Fibroblast of the conjunctiva (primary cell): ENCODE measurements around the gene GRAP2.

Experiments used
- DNase-seq: peaks from one replicate; pipeline ENCODE4 v3.0.0-alpha.2; 2010; ENCODE audit warnings: low read depth

Gene GRAP2

DNA sequence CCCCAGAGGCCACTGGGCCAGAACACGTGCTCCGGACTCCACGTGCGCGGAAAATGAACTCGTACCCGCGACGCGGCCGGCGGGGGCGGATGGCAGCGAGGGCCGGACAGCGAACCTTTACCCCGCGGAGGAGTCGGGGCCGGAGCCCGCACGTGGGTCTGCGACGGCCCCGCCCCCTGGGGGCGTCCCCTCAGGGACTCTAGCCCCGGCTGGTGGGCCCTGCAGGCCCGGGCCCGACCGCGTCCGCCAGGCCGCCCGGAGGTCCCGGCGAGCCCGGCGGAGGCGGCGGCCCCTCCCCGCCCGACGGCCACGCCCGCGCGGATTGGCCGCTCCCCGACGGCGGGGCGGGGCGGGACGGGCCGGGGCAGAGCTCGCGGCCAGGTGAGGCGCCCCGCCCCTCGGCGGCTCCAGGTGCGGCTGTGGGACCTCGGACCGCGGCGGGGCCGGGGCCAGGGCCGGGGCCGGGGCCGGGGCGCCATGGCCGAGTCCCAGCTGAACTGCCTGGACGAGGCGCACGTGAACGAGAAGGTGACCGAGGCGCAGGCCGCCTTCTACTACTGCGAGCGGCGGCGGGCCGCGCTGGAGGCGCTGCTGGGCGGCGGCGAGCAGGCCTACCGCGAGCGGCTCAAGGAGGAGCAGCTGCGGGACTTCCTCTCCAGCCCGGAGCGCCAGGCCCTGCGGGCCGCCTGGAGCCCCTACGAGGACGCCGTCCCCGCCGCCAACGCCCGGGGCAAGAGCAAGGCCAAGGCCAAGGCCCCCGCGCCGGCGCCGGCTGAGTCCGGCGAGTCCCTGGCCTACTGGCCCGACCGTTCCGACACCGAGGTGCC is 93.9 kb downstream of the GRAP2 start, which contains the start of gene FAM83F:
TSS of gene FAM83F (plus strand) at position 389 of the 827 bp plus-strand sequence. CDS start at position 478, 89 bp downstream.
- no peak for DNase-seq

DNA sequence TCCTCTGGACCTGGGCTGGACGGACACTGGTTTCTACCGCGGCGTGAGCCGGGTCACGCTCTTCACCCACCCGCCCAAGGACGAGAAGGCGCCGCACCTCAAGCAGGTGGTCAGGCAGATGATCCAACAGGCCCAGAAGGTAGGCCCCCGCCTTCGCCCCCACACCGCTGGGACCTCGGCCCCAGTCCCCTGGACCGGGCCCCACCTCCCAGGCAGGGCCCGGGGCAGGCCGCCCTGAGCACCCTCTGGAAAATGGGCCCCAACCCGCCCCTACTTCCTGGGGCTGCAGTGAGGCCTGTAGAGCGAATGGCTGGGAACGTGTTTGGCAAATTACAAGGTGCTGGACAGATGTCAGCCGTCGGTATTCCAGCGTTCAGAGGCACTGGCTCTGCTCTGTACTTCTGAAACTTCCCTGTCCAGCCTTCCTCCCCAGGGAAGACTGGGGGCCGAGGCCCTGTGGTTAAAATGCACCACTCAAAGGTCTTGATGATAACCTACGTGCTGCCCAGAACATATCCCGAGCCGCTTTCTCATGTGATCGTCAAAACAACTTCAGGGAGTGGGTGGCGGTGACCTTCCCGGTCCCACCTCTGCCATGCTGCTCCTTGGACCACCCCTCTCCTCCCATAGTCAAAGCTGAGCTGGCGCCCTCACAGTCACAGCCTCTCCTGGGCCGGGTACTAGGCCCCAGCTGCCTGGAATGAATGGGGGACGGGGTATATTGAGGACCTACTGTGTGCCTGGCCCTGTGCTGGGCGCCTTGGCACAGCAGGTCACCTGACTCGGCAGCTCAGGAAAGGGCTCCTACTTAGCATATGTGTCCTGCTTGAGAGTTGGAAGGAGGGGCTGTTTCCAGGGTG is 94.7 kb downstream of the GRAP2 start:
- no peak for DNase-seq

DNA sequence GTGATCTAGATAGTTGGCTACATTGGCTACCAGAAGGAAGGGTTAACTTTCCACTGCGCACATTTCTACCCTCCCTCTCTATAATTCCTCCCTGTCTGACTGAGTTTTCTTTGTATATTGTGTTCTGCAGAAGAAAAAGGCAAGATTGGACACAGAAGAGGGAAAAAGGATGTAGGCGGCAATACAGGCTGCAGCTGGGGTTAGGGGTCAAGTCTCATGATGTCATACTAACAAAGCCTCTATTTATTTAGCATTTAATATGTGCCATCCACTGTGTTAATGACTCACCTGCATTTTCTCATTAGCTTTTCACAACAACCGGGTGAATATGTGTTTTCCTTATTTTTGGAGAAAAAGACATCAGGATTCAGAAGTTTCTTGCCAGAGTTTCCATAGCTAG is 95.8 kb downstream of the GRAP2 start:
- DNase-seq, result no peak

DNA sequence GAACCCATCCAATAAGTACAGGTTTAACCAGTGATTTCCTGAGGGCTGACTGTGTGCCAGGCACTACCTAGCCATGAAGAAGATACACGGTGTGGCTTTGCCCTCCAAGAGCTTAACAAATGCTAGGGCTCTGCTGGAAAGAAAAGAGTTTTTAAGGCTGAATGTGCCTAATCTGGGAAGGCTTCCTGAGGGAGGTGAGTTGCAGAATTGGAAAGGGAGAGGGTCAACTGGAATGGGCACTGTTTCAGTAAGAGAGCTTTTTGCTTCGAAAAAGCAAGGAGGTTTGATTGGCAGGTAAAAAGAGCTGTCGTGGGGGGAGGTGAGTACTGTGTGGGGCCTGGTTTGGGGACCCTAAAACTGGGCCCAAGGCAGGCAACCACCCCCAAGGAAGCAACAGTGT is 96.5 kb downstream of the GRAP2 start:
- DNase-seq, result no peak

DNA sequence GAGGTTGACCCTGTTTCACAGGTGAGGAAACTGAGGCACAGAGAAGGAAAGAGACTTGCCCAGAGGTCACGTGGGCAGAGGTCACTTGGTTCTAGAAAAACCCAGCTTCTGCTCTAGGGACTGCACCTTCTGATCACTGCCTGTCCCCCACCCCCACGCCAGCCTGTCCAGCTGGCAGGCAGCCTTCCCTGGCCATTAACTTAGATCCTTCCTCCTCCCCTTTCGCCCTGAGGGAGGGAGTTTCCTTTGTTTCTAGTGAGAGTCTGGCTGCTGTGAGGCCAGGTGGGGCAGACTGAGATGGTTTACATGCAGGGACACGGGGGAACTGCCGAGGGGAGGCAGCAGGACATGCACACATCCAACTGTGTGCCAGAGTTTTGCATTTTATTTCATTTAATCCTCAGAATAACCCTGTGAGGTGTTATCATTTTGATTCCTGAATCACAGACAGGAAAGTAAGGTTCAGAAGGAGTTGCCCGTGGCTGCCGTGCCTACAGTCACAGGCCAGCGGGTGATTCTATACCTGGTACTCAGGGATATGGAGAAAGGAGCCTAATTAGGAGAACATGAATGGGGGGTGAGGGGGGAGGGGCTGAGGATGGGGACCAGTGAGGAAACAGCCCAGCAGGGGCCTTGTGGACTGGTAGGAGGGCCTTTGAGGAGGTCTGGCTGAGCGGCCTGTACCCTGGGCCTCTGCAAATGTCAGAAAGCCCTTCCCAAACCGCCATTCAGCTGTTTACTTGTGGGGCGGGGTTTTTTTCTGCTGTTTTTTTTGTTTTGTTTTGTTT is 97.2 kb downstream of the GRAP2 start:
- DNase-seq, result no peak

DNA sequence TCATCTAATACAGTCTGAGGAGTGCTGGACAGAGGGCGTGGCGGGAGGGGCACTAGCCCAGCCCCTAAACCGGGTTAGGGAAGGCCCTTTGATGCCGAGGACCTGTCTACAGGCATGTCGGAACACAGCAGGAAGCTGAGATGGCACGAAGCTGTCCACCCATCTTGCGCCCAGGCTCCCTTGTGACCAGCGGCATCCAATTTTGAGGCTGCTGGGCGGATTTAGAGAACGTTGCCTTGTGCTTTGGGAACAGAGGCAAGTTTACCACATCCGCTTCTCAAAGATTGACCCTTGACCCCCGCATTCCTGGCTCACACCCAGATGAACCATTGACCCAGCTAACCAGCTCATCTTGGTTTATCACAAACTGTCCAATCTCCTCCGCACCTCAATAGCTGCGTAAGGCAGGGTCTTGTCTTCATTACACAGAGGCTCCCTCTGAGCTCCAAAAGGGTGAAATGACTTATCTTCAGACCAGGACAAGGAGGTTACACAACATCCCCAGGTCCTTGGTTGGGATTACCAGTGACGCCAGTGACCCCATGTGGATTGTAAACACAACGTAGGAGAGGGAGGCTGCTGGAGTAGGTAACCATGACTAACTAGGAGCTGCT is 98.4 kb downstream of the GRAP2 start:
- DNase-seq, result no peak

DNA sequence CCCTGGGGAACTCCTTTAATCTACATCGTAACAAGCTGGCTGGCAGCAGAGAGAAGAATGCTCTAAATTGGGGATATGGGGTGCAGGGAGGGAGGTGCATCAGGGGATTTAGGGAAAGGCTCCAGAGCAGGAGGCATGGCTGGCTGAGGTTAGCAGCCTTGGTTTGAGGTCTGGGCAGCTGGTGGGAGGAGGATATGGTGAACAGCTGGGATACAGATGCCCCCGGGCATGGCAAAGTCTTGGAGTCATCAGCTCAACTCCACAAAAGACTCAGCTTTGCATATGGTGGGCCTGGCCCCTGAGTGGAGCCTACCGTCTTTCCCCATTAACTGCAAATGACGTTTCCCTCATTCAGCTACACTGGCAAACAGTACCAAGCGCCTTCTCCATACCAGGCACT is 99.3 kb downstream of the GRAP2 start:
- no peak for DNase-seq

DNA sequence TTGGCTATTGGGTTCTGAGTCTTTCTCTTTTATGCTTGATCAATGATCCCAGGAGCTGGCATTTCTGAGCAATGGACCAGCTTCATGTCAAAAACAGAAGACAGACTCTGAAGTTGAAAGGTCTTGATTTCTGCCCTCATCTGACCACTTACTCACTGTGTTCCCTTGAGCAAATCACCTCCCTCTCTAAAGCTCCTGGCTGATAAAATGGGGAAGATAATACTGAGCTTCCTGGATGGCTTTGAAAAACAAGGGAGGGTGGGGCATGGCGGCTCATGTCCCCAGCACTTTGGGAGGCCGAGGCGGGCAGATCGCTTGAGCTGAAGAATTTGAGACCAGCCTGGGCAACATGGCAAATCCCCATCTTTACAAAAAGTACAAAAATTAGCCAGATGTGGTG is 100.2 kb downstream of the GRAP2 start:
- no peak for DNase-seq

DNA sequence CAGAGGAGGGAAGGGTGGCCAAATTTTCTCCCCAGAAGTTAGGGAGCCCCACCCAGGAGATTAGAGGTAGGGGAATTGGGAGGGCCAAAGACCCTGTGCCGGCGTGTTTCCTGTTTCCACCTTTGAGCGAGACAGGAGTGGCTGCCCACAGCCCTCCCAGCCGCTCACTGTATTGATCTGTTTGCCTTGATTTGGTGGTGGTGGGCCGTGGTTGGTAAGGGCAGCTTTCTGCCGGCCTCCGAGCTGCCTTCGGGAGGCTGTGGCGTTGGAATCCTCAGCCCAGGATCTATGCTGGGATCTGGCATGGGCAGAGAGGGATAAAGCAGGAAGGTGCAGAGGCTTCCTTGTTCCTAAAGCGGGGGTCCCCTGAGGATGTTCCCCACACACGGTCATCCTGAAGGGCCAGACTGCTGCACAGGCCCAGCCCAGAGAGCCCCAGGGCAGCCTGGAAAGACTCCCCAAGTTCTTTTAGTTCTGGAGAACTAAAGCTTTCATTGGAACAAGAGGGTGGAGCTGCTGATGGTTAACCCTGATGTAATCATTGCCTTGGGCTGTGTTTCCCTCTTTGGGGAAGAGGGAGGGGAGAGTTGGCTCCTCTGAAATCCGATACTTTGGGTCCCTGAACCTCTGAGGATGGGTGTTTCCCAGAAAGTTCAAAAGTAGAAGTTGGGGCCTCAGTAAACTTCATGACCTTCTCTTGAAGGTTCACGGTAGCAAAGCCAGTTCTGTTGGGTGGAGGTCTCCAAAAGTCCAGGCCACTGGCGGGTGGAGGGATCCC is 101.1 kb downstream of the GRAP2 start:
- no peak for DNase-seq

DNA sequence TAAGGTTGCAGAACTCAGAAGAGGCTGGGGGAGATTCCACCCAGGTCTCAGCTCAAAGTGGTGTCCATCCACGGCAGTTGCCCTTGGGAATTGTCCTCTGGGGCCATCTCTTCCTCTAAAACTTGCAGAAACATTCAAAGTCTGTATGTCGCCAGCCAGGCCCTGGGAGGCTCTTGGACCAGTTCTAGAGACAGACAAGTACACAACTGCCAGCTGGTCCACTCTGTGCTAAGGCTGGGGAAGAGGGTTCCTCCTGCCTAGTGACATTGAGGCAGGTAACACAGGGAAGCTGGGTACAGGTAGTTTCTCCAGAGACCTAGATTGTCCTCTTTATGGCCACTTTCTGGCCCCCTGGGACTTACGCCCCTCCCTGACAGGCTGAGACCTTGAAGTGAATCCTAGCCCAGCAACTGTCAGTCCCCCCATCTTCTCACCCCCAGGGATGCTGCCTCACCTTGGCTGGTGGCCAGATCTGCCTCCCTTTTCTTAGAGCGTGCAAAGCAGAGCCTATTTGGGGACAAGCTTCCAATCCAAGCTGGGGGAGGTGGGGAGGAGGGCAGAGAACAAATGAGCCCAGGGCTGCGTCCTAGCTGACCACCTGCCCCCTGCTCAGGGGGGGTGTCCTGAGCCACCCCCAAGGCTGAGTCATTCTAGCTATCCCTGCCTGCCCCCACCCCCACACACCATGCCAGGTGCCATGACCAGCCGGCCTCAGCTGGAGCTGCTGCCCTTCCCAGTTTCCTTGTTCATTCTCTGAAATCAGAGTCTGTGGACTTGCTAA is 102.2 kb downstream of the GRAP2 start:
- DNase-seq, result no peak

DNA sequence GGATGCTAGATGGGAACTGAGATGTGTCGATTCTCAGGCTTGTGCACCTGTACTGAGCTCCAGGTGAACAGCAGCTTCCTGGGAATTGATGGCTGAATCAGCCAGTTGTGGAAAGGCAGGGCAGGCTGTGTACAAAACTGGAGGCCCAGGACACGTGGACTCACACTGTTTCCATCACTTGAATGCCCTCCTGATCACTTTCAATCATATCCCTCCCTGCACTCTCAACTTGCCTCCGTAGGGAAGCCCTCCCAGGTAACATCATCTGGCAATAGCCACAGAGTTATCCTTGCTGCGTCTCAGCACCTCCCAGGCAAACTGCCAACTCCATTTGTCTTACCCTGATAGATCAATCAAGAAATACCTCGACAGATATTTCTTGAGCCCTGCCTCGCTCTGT is 104.0 kb downstream of the GRAP2 start:
- no peak for DNase-seq

DNA sequence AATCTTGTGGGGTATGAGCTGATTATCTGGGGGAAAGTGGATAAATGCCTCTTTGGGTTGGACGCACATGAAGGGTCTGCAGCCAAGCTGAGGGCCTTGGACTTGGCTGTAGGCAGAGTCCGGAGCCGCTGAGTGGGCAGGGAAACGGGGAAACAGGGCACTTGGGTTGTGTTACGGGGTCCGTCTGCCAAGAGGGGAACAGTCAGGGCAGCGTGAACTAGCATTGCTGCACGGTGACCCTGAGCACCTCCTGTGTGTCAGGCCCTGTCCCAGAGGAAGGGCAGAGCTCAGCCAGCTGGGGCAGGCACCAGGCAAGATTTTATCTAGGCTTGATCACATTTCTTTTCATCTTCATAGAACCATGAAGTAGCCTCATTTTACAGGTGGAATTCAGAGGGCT is 105.8 kb downstream of the GRAP2 start:
- DNase-seq, result no peak

DNA sequence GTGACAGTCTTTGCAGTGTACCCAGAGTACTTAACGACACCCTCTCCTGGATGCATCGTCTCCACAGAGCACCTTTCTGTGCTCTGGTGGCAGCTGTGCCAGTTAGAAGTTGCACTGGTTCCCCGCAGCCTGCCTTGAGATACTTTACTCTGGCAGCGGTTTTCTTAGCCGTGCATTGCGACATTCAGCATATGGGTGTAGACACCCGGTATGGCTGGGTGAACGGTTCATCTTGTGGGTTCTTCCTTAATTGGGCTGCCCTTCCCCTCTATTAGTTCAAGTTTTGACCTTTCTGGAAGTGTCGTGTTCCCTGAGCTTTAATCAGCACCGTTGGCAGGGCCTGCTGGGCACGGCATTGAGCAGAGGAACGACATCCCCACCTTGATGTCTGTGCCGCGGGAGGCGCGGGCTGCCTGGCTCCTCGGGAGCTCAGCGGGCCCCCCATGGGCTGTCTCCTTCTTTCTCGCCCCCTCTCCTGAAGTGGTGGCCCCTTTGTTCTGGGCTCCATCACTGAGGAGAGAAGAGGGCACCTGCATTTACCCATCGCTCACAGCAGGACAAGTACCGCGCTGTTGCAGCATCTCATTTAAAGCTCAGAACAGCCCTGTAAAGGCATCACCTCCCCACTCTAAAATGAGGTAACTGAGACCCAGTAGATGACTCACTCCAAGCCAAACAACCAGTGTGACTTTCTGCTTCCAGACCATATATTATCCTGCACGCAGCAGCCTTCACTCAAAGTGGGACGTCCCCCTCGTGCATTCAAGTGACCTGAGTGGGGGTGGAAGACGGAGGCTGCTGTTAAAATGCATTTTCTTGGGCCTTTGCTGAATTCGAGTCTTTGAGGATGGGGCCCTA is 107.2 kb downstream of the GRAP2 start:
- no peak for DNase-seq

DNA sequence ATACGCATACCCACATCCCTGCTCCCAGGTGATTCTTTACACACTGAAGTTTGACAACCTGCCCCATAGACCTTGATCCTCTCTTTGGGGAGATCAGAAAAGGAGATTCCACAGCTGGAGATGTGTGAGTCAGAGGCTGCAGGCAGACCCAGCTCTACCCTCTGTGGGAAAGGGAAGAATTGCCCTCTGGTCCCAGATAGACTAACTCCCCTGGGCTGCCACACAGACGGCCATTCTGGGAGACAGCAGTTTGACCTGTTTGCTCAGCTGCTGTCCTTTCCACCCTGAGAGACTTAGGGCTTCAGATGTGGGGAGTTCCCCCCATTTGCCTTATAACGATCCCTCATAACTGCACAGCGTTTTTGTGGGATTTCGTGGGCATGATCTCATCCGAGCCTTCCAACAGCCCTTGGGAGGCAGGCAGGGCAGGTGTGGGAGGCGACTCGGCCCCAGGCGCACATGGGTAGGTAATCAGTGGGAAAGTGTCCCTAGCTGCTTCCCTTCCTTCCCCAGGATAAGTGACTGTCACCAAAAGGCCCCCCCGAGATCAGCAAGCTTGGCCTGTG is 107.9 kb downstream of the GRAP2 start:
- DNase-seq, result no peak

DNA sequence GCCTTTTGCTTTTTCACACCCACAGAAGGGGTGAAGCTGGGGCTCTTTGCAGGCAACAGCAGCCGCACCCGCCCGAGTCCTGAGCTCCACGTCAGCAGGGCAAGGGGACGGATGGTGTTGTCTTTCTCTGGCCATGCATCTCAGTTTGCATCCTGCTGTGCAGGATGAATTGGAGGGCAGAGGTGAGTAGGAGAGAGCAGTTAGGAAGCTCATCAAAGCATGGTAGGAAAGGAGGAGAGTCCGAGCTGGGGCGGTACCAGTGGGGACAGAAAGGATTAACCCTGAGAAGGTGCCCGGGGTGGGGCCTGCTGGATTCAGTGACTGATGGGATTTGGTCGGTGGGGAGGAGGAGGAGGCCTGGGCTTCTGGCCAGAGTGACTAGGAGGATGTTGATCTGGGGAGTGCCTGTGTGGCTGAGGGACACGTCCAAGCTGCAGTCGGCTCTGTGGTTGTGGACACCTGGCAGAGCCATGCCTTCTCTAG is 108.4 kb downstream of the GRAP2 start:
- no peak for DNase-seq

DNA sequence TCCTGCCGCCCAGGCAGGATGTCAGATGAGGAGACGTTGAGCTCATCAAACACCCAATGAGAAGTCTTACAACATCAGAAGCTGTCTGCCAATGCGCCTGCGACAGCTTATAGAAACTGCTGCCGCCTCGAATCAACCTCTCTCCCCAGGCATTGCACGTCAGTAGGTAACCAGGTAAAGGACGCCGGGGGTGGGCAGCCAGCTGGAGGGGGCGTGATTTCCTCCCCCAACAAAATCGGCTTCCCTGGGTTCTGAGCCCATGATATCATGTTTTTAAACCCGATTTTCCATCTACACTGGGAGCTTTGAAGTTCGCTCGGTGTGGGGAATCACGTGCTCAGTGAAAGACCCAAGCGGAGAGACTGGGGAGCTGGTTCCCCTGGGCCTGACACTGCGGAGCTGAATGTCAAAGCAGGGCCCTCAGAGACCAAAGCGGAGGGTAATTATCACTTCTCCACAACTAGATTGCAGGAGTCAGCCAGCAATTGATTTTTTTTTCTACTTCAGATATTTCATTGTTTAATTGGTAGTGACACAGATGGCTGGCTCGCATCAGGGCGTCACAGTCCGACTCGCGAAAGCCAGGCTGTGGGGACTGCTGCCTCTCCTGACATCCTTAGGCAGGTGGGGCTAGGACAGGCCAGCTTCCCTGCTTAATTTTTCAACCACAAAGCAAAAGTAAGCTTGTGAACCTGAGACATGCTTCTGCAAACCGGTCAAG is 109.2 kb downstream of the GRAP2 start:
- no peak for DNase-seq

DNA sequence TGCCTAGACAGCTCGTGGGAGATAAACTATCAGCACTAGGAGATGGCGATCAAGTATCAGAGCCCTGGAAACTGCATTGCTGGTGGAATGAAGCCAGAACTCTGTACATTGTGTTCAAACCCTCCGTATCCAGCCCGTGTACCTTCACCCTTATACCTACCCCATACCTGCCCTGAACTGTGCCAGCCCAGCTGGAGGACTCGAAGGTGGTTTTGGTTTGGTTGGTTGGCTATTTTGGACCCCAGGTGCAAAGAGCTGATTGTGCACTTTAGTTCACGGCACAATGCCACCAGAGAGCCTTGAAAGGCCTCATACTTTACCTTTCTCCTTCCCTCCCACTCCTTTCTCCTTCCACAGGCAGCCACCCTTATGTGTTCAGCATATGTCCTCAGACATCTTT is 109.9 kb downstream of the GRAP2 start:
- DNase-seq, result no peak

DNA sequence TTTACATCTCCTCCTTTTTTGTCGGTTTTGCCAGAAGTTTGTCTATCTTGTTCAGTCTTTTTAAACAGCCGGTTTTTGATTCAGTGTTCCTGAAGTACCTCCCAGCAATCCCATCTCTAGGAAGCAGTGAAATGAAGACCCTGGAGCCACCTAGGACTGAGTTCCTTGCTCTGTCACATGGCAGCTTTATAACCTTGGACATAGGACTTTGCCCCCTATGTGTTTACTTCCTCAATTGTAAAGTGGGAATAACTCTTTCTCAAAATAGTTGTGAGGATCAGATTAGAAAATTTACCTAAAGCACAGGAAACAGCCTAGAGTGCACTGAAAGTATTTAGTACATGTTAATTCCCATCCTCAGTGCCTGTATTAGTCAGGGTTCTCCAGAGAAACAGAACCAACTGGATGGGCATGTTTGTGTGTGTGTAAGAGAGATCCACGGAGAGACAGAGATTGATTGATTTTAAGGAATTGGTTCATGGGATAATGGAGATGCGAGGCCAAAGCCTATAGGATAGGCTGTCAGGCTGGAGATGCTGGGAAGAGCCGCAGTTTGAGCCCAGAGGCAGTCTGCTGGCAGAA is 113.9 kb downstream of the GRAP2 start:
- no peak for DNase-seq
